ENCODE data around the gene SKA1.

DNA sequence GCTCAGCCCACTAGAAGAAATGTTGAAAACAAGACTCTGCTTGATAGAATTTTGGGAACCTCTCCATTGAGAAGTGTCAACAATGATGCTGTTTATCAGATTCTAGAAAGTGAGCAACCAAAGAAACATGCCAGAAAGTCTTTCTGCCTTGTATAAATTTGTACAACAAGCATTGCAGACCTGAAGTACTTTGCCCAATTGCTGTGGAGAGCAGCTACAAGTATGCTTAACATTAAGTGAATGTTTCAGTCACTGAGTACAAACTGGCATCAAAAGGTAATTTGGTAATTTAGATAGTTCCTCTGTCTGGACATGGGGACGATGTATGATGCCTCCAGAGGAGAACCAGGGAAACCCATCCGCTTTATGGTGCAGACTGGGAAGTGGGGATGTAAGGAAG, 33.4 kb upstream of the SKA1 start:
- TF ChIP-seq POLR2AphosphoS5 (IDR thresholded peaks at IDR 0.05; ENCODE audit: borderline replicate concordance, low read depth, low read length): no peak
- TF ChIP-seq EZH2 (IDR thresholded peaks at IDR 0.05): no peak
- TF ChIP-seq FOXP2 (optimal IDR thresholded peaks at IDR 0.05; ENCODE audit: control extremely low read depth, extremely low read length, insufficient read depth): no peak

Measured in SK-N-MC (cell line).